Gastrocnemius medialis (tissue), 4 donors: ENCODE results near the gene GALNS. TPM values are rescaled to one million over a fixed set of nuclear protein-coding genes. Genes with fewer than 3 reads are reported as not detected.

Experiments
- ATAC-seq, 2 donors: fragments of 150-250 bp; one replicate each; pipeline ENCODE4 v1.9.1; 2016
- DNase-seq, 2 donors: peaks; one replicate each; pipeline ENCODE4 v3.0.0-alpha.2; 2019
- H3K27ac ChIP-seq, 4 donors: fragments of 200-600 bp; sonication (generic); 1 replicate in 1 of 4; 2 replicates in 3 of 4; pipeline ENCODE4 v1.5.1; 2016 to 2018; ENCODE audit warnings: mild to moderate bottlenecking in 2 of 4, moderate library complexity in 1 of 4
- H3K27me3 ChIP-seq, 3 donors: fragments of 200-600 bp; sonication (generic) in 2 of 3; 1 replicate in 1 of 3; 2 replicates in 2 of 3; pipeline versions ENCODE4 v1.5.1 to v1.6.0; 2016 to 2019; ENCODE audit warnings: mild to moderate bottlenecking in 1 of 3, moderate library complexity in 1 of 3
- H3K36me3 ChIP-seq, 2 donors: fragments of 200-600 bp; sonication (generic) in 1 of 2; one replicate each; pipeline ENCODE4 v1.5.1; 2017 to 2018
- H3K4me1 ChIP-seq, 2 donors: fragments of 200-600 bp; sonication (generic) in 1 of 2; one replicate each; pipeline ENCODE4 v1.5.1; 2016 to 2017; ENCODE audit warnings: mild to moderate bottlenecking in 2 of 2
- H3K4me3 ChIP-seq, 4 donors: fragments of 200-600 bp; sonication (generic) in 3 of 4; 1 replicate in 1 of 4; 2 replicates in 3 of 4; pipeline ENCODE4 v1.5.1; 2016 to 2019; ENCODE audit warnings: mild to moderate bottlenecking in 2 of 4
- H3K9me3 ChIP-seq, 3 donors: fragments of 200-600 bp; sonication (generic) in 2 of 3; 1 replicate in 1 of 3; 2 replicates in 2 of 3; pipeline ENCODE4 v1.5.1; 2016 to 2019
- CTCF ChIP-seq, 5 experiments: fragments of 450-650 bp in 3 of 5; fragments of 200-600 bp in 2 of 5; sonication (generic) in 2 of 5; IDR thresholded peaks in 4 of 5; conservative IDR thresholded peaks in 1 of 5; 1 replicate in 4 of 5; 2 replicates in 1 of 5; pipeline ENCODE4 v1.5.1; 2016 to 2019; ENCODE audit warnings: antibody characterized with exemption in 5 of 5, mild to moderate bottlenecking in 3 of 5, moderate library complexity in 3 of 5
- POLR2A ChIP-seq, 2 donors: fragments of 450-650 bp; IDR thresholded peaks; one replicate each; pipeline ENCODE4 v1.6.1; 2017; ENCODE audit warnings: antibody characterized with exemption in 2 of 2, mild to moderate bottlenecking in 2 of 2, moderate library complexity in 2 of 2
- in situ Hi-C, 4 donors: fragments of 200-750 bp; cut with MboI; loops; one replicate each; pipeline versions ENCODE4 v1.15.0 to v1.8.0; 2017; ENCODE audit warnings: low sequenced_read_pairs in 4 of 4
- intact Hi-C: fragments of 100-400 bp; cut with DNase I; formaldehyde crosslinking; loops from one replicate; pipeline ENCODE4 v1.15.1; 2023; ENCODE audit warnings: low total_unique reads
- total RNA-seq, 4 donors: library from RNA; depleted of rRNA; stranded (reverse); fragments of >200 nt; gene quantifications; one replicate each; pipeline versions ENCODE4 v1.1.0 to v1.2.3, GENCODE V29; 2016

The GALNS gene
- total RNA-seq, 4 donors from 2014 or later = 8.8 to 14.7 (median 10.0) TPM

- Histone ChIP-seq H3K4me1 (peaks cover 13 to 20% of the 10 kb centered on the region in 2 donors), H3K27ac (no peak overlapping the region), H3K27me3 (peaks cover 0 to 3% (median 2%) of the 10 kb centered on the region in 3 donors)
Observed at GRCh38 chr16:88778541-88779065, 78.1 kb downstream of the GALNS start.

GRCh38 chr16:88778271-88778525 is 78.5 kb downstream of the GALNS start:
- no peaks in the 10 kb centered on the region for H3K9me3 ChIP-seq
- TF ChIP-seq POLR2A (IDR thresholded peaks at IDR 0.05) = no peak
- no peak for TF ChIP-seq CTCF (IDR thresholded peaks at IDR 0.05 in 4 of 5, conservative IDR thresholded peaks at IDR 0.05 in 1 of 5)
- no peak overlapping the region for H3K4me3 ChIP-seq
- H3K27me3 ChIP-seq = peaks cover 0 to 2% (median 0%) of the 10 kb centered on the region in 3 donors
- peaks cover 15 to 23% of the 10 kb centered on the region in 2 donors for H3K4me1 ChIP-seq
- intact Hi-C loops (no loop called here), in situ Hi-C loops (no loop called here)
- no peak for ATAC-seq
- no peak for DNase-seq
- H3K36me3 ChIP-seq = no peaks in the 10 kb centered on the region
- H3K27ac ChIP-seq = no peak overlapping the region

More at GRCh38 chr16:88778541-88779065, 78.1 kb downstream of the GALNS start:
- ATAC-seq = no peak
- no peak for DNase-seq
- in situ Hi-C loops = no loop called here
- H3K9me3 ChIP-seq = no peaks in the 10 kb centered on the region
- H3K4me3 ChIP-seq = no peak overlapping the region
- no peaks in the 10 kb centered on the region for H3K36me3 ChIP-seq
- intact Hi-C loops = no loop called here
- TF ChIP-seq CTCF (IDR thresholded peaks at IDR 0.05 in 4 of 5, conservative IDR thresholded peaks at IDR 0.05 in 1 of 5) (no peak), POLR2A (IDR thresholded peaks at IDR 0.05) (no peak)

GRCh38 chr16:88777471-88778270 is 79.1 kb downstream of the GALNS start:
- TF ChIP-seq CTCF (IDR thresholded peaks at IDR 0.05 in 4 of 5, conservative IDR thresholded peaks at IDR 0.05 in 1 of 5) (no peak), POLR2A (IDR thresholded peaks at IDR 0.05) (no peak)
- in situ Hi-C loops (no loop called here), intact Hi-C loops (no loop called here)
- no peaks in the 10 kb centered on the region for H3K9me3 ChIP-seq
- no peak overlapping the region for H3K27ac ChIP-seq
- H3K4me3 ChIP-seq = no peak overlapping the region
- H3K36me3 ChIP-seq = no peaks in the 10 kb centered on the region
- H3K4me1 ChIP-seq = peaks cover 21 to 28% of the 10 kb centered on the region in 2 donors
- no peak for ATAC-seq
- no peak for DNase-seq
- H3K27me3 ChIP-seq = peaks cover 0 to 2% (median 0%) of the 10 kb centered on the region in 3 donors

- no peak for DNase-seq
- Histone ChIP-seq H3K4me3 (no peak overlapping the region), H3K36me3 (no peaks in the 10 kb centered on the region), H3K27ac (no peak overlapping the region), H3K9me3 (no peaks in the 10 kb centered on the region), H3K4me1 (peaks cover 22 to 39% of the 10 kb centered on the region in 2 donors), H3K27me3 (peaks cover 0 to 2% (median 0%) of the 10 kb centered on the region in 3 donors)
- in situ Hi-C loops = no loop called here
- intact Hi-C loops = no loop called here
- TF ChIP-seq POLR2A (IDR thresholded peaks at IDR 0.05) (no peak), CTCF (IDR thresholded peaks at IDR 0.05 in 4 of 5, conservative IDR thresholded peaks at IDR 0.05 in 1 of 5) (no peak)
- ATAC-seq = no peak
Observed at GRCh38 chr16:88775825-88776224, 80.9 kb downstream of the GALNS start.
